Peyer's patch (tissue), 4 donors: ENCODE measurements around the gene MUC21. TPM values are rescaled to one million over a fixed set of nuclear protein-coding genes. Genes with fewer than 3 reads are reported as not detected.

ENCODE experiments used
- DNase-seq, 3 donors: peaks; one replicate each; pipeline ENCODE4 v3.0.0-alpha.2; 2017 to 2019
- H3K27ac ChIP-seq, 4 donors: fragments of 200-600 bp; sonication (generic); one replicate each; pipeline ENCODE4 v1.5.1; 2016 to 2019
- H3K27me3 ChIP-seq, 2 donors: fragments of 200-600 bp; sonication (generic); one replicate each; pipeline ENCODE4 v1.5.1; 2019
- H3K36me3 ChIP-seq, 3 donors: fragments of 200-600 bp; sonication (generic); one replicate each; pipeline ENCODE4 v1.5.1; 2016 to 2019
- H3K4me1 ChIP-seq, 4 donors: fragments of 200-600 bp; sonication (generic); one replicate each; pipeline ENCODE4 v1.5.1; 2016 to 2019
- H3K4me3 ChIP-seq, 4 donors: fragments of 200-600 bp; sonication (generic); 1 replicate in 3 of 4; 2 replicates in 1 of 4; pipeline ENCODE4 v1.5.1; 2016 to 2019; ENCODE audit warnings: mild to moderate bottlenecking in 1 of 4
- H3K9me3 ChIP-seq, 4 donors: fragments of 200-600 bp; sonication (generic); one replicate each; pipeline ENCODE4 v1.5.1; 2016 to 2019; ENCODE audit warnings: mild to moderate bottlenecking in 1 of 4
- CTCF ChIP-seq, 6 experiments: fragments of 450-650 bp in 4 of 6; fragments of 200-600 bp in 2 of 6; sonication (generic) in 1 of 6; IDR thresholded peaks; one replicate each; pipeline ENCODE4 v1.5.1; 2017 to 2019; ENCODE audit warnings: antibody characterized with exemption in 6 of 6, mild to moderate bottlenecking in 3 of 6, moderate library complexity in 1 of 6
- POLR2A ChIP-seq, 2 donors: fragments of 450-650 bp; IDR thresholded peaks; one replicate each; pipeline ENCODE4 v1.5.1; 2017; ENCODE audit warnings: antibody characterized with exemption in 2 of 2, mild to moderate bottlenecking in 2 of 2, moderate library complexity in 2 of 2
- total RNA-seq, 4 donors: library from RNA; depleted of rRNA; stranded (reverse); fragments of >200 nt; gene quantifications; one replicate each; pipeline ENCODE4 v1.1.0, GENCODE V29; 2016

The MUC21 gene
- total RNA-seq, 4 donors from 2014 or later, result not detected

DNA sequence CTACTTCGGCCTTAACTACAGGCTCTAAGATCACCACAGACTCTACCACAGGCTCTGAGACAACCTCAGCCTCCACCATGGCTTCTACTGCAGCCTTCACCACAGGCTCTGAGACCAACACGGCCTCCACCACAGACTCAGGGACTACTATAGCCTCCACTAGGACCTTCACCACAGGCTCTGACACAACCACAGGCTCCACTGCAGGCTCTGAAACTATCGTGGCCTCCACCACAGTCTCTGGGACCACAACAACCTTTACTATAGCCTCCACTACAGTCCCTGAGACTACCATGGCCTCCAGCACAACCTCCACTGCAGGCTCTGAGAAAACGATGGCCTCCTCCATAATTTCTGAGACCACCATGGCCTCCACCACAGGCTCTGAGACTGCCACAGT lies 42.1 kb downstream of the MUC21 start:
- Histone ChIP-seq H3K9me3 (no peaks in the 10 kb centered on the region), H3K4me1 (no peaks in the 10 kb centered on the region), H3K27ac (no peak overlapping the region), H3K36me3 (no peaks in the 10 kb centered on the region), H3K4me3 (no peak overlapping the region), H3K27me3 (no peaks in the 10 kb centered on the region)
- no peak for DNase-seq
- TF ChIP-seq CTCF (IDR thresholded peaks at IDR 0.05), result no peak
- no peak for TF ChIP-seq POLR2A (IDR thresholded peaks at IDR 0.05)

DNA sequence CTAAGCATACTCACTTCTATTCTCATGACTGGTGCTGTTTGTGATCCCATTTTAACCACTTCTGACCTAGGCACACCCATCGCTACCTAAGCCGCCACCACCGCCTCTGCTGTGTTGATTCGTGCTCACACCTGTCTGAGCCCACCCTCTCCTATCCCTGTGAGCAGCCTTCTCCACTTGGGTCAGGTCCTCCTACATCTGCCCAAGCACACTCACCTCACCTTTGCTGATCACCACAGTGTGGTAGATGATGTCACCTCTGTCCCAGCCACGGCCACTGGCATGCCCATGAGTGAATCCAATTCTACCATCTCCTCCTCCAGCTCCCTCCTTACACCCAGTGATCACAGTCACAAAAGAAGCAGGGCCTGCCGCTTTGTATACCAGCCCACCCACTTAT lies 47.6 kb downstream of the MUC21 start:
- no peak for DNase-seq
- H3K36me3 ChIP-seq, result no peaks in the 10 kb centered on the region
- no peaks in the 10 kb centered on the region for H3K27me3 ChIP-seq
- no peak overlapping the region for H3K27ac ChIP-seq
- no peak overlapping the region for H3K4me3 ChIP-seq
- TF ChIP-seq POLR2A (IDR thresholded peaks at IDR 0.05) (no peak), CTCF (IDR thresholded peaks at IDR 0.05) (no peak)
- H3K9me3 ChIP-seq, result no peaks in the 10 kb centered on the region
- H3K4me1 ChIP-seq, result no peaks in the 10 kb centered on the region

GRCh38 chr6:31033075-31033474 lies 49.6 kb downstream of the MUC21 start:
- no peaks in the 10 kb centered on the region for H3K4me1 ChIP-seq
- H3K9me3 ChIP-seq, result no peaks in the 10 kb centered on the region
- H3K27ac ChIP-seq, result no peak overlapping the region
- no peak for DNase-seq
- TF ChIP-seq POLR2A (IDR thresholded peaks at IDR 0.05), result no peak
- TF ChIP-seq CTCF (IDR thresholded peaks at IDR 0.05), result no peak
- no peaks in the 10 kb centered on the region for H3K36me3 ChIP-seq
- no peak overlapping the region for H3K4me3 ChIP-seq
- no peaks in the 10 kb centered on the region for H3K27me3 ChIP-seq

- Histone ChIP-seq H3K9me3 (no peaks in the 10 kb centered on the region), H3K4me1 (no peaks in the 10 kb centered on the region), H3K27me3 (no peaks in the 10 kb centered on the region), H3K4me3 (no peak overlapping the region), H3K27ac (no peak overlapping the region), H3K36me3 (no peaks in the 10 kb centered on the region)
- no peak for TF ChIP-seq CTCF (IDR thresholded peaks at IDR 0.05)
- no peak for TF ChIP-seq POLR2A (IDR thresholded peaks at IDR 0.05)
- no peak for DNase-seq
Observed at GRCh38 chr6:31035862-31036497, 52.5 kb downstream of the MUC21 start.

DNA sequence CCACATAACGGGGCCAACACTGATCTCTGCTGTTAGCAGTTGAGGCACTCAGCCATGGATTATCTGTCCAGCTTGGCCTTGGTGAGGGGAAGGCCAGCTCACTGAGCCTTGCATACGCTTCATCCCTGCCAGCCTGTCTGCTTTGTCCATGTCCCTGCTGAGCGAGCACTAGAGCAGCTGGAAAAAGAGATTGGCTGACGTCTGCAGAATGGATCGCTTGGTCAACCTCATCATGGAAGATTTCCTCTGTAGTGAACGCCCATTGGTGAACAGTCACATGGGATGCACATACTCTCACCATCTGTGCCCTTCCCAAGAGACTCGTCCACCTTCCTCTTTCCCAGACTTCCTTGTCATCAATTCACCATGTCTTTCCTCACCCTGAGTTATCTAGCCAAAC lies 53.7 kb downstream of the MUC21 start:
- Histone ChIP-seq H3K36me3 (no peaks in the 10 kb centered on the region), H3K9me3 (no peaks in the 10 kb centered on the region), H3K27me3 (no peaks in the 10 kb centered on the region), H3K4me3 (no peak overlapping the region), H3K4me1 (no peaks in the 10 kb centered on the region), H3K27ac (no peak overlapping the region)
- DNase-seq, result no peak
- no peak for TF ChIP-seq POLR2A (IDR thresholded peaks at IDR 0.05)
- TF ChIP-seq CTCF (IDR thresholded peaks at IDR 0.05), result no peak

GRCh38 chr6:31037682-31038081 lies 54.2 kb downstream of the MUC21 start:
- Histone ChIP-seq H3K36me3 (no peaks in the 10 kb centered on the region), H3K9me3 (no peaks in the 10 kb centered on the region), H3K4me3 (no peak overlapping the region), H3K27ac (no peak overlapping the region), H3K27me3 (no peaks in the 10 kb centered on the region), H3K4me1 (no peaks in the 10 kb centered on the region)
- DNase-seq, result no peak
- no peak for TF ChIP-seq CTCF (IDR thresholded peaks at IDR 0.05)
- no peak for TF ChIP-seq POLR2A (IDR thresholded peaks at IDR 0.05)
